ENCODE results near the gene L3MBTL2.

L3MBTL2 gene

DNA sequence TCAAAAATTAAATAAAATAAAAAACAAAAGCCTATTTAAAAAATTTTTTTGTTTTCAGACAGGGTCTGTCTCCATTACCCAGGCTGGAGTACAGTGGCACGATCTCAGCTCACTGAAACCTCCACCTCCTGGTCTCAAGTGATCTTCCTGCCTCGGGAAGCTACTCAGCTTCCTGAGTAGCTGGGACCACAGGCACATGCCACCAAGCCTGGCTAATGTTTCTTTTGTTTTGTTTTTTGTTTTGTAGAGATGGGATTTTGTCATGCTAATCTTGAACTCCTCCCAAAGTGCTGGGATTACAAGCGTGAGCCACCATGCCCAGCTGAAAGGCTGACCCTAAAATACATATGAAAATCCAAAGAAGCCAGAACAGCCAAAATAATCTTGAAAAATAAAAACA lies 20.4 kb upstream of the L3MBTL2 start:
- Histone ChIP-seq H3K4me1 (ENCODE audit: control insufficient read depth, insufficient read depth, low read length) (peaks cover 4% of the 10 kb centered on the region), H3K4me3 (ENCODE audit: low read length) (no peak overlapping the region), H3K36me3 (ENCODE audit: control insufficient read depth, insufficient read depth, low read length) (no peaks in the 10 kb centered on the region), H3K9me3 (ENCODE audit: control insufficient read depth, low read length) (no peaks in the 10 kb centered on the region), H3K9ac (ENCODE audit: low read length) (no peak overlapping the region), H3K27me3 (ENCODE audit: control insufficient read depth, insufficient read depth, low read length) (no peaks in the 10 kb centered on the region)

DNA sequence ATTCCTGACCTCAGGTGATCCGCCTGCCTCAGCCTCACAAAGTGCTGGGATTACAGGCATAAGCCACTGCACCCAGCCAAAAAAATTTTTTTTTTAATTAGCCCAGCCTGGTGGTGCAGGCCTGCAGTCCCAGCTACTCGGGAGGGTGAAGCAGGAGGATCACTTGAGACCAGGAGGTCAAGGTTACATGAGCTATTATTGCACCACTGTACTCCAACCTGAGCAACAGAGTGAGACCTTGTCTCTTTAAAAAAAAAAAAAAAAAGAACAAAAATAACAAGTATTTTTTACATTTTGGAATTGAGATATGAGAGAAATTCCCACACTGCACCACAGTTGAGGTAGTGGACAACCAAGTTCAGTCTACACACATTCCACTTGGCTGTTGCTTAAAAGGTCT lies 13.6 kb upstream of the L3MBTL2 start:
- H3K9me3 ChIP-seq (ENCODE audit: control insufficient read depth, low read length), result no peaks in the 10 kb centered on the region

DNA sequence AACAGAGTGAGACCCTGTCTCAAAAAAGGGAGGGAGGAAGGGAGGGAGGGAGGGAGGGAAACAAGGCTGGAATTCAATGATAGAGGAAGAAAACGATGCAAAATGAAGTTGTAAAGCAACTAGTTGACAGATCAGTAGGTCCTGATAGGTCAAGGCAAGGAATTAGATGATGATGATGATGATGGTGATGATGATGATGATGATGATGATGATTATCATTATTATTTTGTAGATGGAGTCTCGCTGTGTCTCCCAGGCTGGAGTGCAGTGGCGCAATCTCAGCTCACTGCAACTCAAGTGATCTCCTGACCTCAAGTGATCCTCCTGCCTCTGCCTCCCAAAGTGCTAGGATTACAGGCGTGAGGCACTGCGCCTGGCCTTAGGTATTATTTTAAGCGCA lies 11.3 kb upstream of the L3MBTL2 start:
- Histone ChIP-seq H3K36me3 (ENCODE audit: control insufficient read depth, insufficient read depth, low read length) (no peaks in the 10 kb centered on the region), H3K4me3 (ENCODE audit: low read length) (no peak overlapping the region), H3K9ac (ENCODE audit: low read length) (no peak overlapping the region), H3K27me3 (ENCODE audit: control insufficient read depth, insufficient read depth, low read length) (no peaks in the 10 kb centered on the region), H3K9me3 (ENCODE audit: control insufficient read depth, low read length) (no peaks in the 10 kb centered on the region), H3K4me1 (ENCODE audit: control insufficient read depth, insufficient read depth, low read length) (peaks cover 11% of the 10 kb centered on the region)

More for the DNA sequence above, 13.6 kb upstream of the L3MBTL2 start:
- Histone ChIP-seq H3K36me3 (ENCODE audit: control insufficient read depth, insufficient read depth, low read length) (no peaks in the 10 kb centered on the region), H3K9ac (ENCODE audit: low read length) (no peak overlapping the region), H3K4me3 (ENCODE audit: low read length) (no peak overlapping the region), H3K4me1 (ENCODE audit: control insufficient read depth, insufficient read depth, low read length) (peaks cover 4% of the 10 kb centered on the region), H3K27me3 (ENCODE audit: control insufficient read depth, insufficient read depth, low read length) (no peaks in the 10 kb centered on the region)

DNA sequence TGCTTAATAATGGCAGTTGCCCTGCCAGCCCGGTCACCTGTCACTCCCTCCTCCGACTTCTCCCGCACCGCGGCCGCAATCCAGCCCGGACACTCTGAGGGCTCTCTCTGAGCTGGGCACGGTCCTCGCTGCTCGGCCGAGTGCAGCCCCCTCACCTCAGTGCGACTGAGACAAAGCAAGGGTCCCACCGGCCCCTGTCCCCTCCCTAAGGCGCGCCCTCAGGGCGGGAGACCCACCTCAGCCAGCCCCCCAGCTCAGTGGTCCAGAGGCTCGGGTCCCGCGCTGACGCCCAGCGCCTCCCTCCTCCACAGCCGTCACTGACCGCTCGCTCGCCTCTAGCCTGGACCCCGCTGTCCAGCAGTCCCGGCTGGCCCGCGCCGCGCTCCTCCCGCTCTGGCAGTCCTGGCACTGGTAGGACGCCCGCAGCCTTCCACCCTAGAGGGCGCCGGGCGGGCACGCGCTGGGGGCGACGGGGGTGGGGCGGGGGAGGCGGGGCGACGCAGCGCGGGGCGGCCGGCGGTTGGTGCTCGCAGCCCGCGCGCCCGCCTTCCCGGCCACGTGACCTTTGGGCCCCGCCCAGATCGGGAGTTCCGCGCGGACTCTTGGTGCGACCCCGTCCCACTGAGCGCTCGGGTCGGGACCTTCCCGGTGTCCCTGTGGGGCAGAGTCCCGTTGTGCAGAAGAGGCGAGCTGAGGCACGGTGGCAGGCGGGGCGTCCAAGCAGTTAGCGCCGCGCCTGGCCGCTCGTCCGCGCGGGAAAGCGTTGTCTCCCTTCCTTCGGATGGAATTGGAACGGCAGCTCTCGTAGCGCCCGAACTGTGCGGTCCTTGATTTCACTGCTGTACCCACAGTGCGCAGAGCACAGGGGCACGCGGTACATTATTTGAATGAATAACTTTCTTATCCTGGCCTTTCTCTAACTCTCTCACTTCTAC lies 7.8 kb upstream of the L3MBTL2 start:
- peak overlapping the region; percentile 68 for H3K9ac ChIP-seq (ENCODE audit: low read length)
- peak overlapping the region; percentile 51 for H3K4me3 ChIP-seq (ENCODE audit: low read length)
- H3K4me1 ChIP-seq (ENCODE audit: control insufficient read depth, insufficient read depth, low read length), result peaks cover 16% of the 10 kb centered on the region
- no peaks in the 10 kb centered on the region for H3K36me3 ChIP-seq (ENCODE audit: control insufficient read depth, insufficient read depth, low read length)
- H3K27me3 ChIP-seq (ENCODE audit: control insufficient read depth, insufficient read depth, low read length), result no peaks in the 10 kb centered on the region
- no peaks in the 10 kb centered on the region for H3K9me3 ChIP-seq (ENCODE audit: control insufficient read depth, low read length)

DNA sequence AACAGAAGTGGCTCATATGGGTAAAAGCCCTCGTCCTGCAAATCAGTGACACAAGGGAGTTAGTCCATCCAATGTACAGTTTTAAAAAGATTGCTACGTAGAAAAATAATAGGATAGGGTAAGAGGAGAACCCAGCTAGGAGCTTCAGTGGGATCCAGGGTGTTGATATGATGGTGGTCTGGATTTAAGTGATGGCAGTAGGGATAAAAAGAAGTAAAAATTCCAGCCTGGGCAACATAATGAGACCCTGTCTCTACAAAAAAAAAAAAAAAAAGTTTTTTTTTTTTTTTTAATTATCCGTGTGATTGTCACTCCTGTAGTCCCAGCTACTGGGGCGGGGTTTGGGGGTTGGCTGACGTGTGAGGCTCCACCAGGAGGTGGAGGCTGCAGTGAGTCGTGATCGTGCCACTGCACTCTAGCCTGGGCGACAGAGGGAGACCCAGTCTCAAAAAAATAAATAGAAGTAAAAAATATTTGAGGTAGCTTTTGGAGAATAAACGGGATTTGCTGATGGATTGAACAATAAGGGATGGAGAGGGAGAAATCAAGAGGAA lies 7.0 kb upstream of the L3MBTL2 start:
- H3K4me1 ChIP-seq (ENCODE audit: control insufficient read depth, insufficient read depth, low read length), result peaks cover 16% of the 10 kb centered on the region
- H3K9ac ChIP-seq (ENCODE audit: low read length), result peak overlapping the region; percentile 33
- no peaks in the 10 kb centered on the region for H3K36me3 ChIP-seq (ENCODE audit: control insufficient read depth, insufficient read depth, low read length)
- no peaks in the 10 kb centered on the region for H3K9me3 ChIP-seq (ENCODE audit: control insufficient read depth, low read length)
- peak overlapping the region; percentile 27 for H3K4me3 ChIP-seq (ENCODE audit: low read length)
- no peaks in the 10 kb centered on the region for H3K27me3 ChIP-seq (ENCODE audit: control insufficient read depth, insufficient read depth, low read length)

DNA sequence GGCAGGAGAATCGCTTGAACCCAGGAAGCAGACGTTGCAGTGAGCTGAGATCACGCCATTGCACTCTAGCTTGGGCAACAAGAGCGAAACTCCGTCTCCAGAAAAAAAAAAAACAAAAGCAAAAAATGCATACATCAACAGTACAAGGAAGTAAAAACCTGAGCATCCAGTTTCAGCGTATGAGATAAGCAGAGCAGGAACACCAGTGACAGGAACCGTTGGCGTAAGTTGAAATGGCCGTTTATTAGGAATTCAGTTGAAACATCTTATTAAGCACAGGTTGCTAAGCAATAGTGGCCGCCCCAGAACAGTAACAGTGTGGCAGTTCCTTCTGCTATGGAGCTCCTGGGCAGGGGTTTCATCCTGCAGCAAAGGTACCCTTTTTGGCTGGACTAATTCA lies 4.0 kb upstream of the L3MBTL2 start:
- no peaks in the 10 kb centered on the region for H3K27me3 ChIP-seq (ENCODE audit: control insufficient read depth, insufficient read depth, low read length)
- H3K9ac ChIP-seq (ENCODE audit: low read length), result no peak overlapping the region
- peaks cover 18% of the 10 kb centered on the region for H3K4me1 ChIP-seq (ENCODE audit: control insufficient read depth, insufficient read depth, low read length)
- H3K36me3 ChIP-seq (ENCODE audit: control insufficient read depth, insufficient read depth, low read length), result no peaks in the 10 kb centered on the region
- no peaks in the 10 kb centered on the region for H3K9me3 ChIP-seq (ENCODE audit: control insufficient read depth, low read length)
- no peak overlapping the region for H3K4me3 ChIP-seq (ENCODE audit: low read length)

DNA sequence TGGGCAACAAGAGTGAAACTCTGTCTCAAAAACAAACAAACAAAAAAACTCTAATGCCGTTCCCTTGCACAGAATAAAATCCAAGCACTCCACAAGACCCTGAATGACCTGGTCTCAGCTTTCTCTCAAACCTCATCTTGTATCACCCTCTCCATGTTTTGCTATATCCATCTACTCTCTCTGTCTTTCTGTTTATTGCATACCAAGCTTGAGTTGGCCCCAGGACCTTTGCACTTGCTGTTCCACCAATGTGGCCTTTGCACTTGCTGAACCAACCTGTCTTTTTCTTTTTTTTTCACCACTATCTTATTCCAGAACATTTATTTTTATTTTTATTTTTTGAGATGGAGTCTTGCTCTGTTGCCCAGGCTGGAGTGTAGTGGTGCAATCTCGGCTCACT lies 2.0 kb upstream of the L3MBTL2 start:
- peaks cover 8% of the 10 kb centered on the region for H3K4me1 ChIP-seq (ENCODE audit: control insufficient read depth, insufficient read depth, low read length)
- no peaks in the 10 kb centered on the region for H3K36me3 ChIP-seq (ENCODE audit: control insufficient read depth, insufficient read depth, low read length)
- no peak overlapping the region for H3K9ac ChIP-seq (ENCODE audit: low read length)
- H3K27me3 ChIP-seq (ENCODE audit: control insufficient read depth, insufficient read depth, low read length), result no peaks in the 10 kb centered on the region
- H3K4me3 ChIP-seq (ENCODE audit: low read length), result no peak overlapping the region
- no peaks in the 10 kb centered on the region for H3K9me3 ChIP-seq (ENCODE audit: control insufficient read depth, low read length)

DNA sequence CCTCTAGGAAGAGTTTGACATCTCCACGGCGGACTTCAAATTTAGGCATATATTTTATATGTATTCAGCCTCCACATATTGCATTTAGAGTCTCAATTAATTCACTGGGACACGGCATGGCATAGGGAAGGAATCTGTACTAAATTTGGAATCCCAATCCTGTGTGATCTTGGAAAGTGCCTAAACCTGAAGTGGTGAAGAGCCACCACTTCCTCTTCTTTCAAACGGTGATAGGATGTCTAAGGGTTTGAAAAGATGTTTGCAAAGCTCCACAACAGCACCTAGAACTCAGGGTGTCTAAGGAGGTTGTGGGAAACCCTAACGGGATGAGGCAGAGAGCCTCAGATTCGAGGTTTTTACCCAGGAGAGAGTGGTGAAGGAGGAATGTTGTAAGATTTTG lies 1.0 kb upstream of the L3MBTL2 start:
- Histone ChIP-seq H3K9me3 (ENCODE audit: control insufficient read depth, low read length) (no peaks in the 10 kb centered on the region), H3K9ac (ENCODE audit: low read length) (no peak overlapping the region), H3K4me3 (ENCODE audit: low read length) (no peak overlapping the region), H3K36me3 (ENCODE audit: control insufficient read depth, insufficient read depth, low read length) (no peaks in the 10 kb centered on the region), H3K27me3 (ENCODE audit: control insufficient read depth, insufficient read depth, low read length) (no peaks in the 10 kb centered on the region), H3K4me1 (ENCODE audit: control insufficient read depth, insufficient read depth, low read length) (peaks cover 8% of the 10 kb centered on the region)

DNA sequence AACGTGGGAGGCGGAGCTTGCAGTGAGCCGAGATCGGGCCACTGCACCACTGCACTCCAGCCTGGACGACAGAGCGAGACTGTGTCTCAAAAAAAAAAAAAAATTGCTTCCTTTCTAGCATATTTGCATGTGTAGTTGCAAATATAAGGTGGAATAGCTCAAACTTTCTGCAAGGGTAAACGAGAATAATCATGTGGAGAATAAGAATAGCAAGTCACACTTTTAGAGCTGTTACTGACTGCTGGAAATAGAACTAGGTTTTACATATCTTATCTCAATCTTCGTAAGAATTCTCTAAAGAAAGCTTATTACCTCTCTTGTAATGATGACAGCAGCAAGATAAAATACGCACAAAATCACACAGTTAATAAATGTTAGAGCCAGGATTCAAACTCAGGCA lies 1.6 kb downstream of the L3MBTL2 start:
- H3K4me1 ChIP-seq (ENCODE audit: control insufficient read depth, insufficient read depth, low read length), result peaks cover 4% of the 10 kb centered on the region
- no peak overlapping the region for H3K9ac ChIP-seq (ENCODE audit: low read length)
- H3K36me3 ChIP-seq (ENCODE audit: control insufficient read depth, insufficient read depth, low read length), result no peaks in the 10 kb centered on the region
- no peaks in the 10 kb centered on the region for H3K27me3 ChIP-seq (ENCODE audit: control insufficient read depth, insufficient read depth, low read length)
- H3K4me3 ChIP-seq (ENCODE audit: low read length), result no peak overlapping the region
- no peaks in the 10 kb centered on the region for H3K9me3 ChIP-seq (ENCODE audit: control insufficient read depth, low read length)

DNA sequence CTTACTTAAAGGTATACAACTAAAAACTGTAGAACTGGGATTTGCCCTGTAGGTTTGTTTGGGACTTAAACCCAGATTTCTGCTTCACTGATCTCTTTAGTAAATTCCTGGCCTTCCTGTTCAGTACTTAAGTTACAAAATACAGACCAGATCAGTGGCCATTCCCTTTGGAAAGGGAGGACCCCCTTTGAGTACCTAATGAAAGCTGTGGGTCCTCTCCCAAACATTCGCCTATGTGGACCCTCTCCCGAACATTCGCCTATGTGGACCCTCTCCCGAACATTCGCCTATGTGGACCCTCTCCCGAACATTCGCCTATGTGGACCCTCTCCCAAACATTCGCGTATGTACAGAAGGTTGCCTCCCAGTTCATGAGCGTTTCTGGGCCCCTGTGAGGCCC lies 10.3 kb downstream of the L3MBTL2 start:
- Histone ChIP-seq H3K9ac (ENCODE audit: low read length) (no peak overlapping the region), H3K27me3 (ENCODE audit: control insufficient read depth, insufficient read depth, low read length) (no peaks in the 10 kb centered on the region), H3K4me3 (ENCODE audit: low read length) (no peak overlapping the region), H3K9me3 (ENCODE audit: control insufficient read depth, low read length) (no peaks in the 10 kb centered on the region), H3K36me3 (ENCODE audit: control insufficient read depth, insufficient read depth, low read length) (no peaks in the 10 kb centered on the region), H3K4me1 (ENCODE audit: control insufficient read depth, insufficient read depth, low read length) (peaks cover 16% of the 10 kb centered on the region)

DNA sequence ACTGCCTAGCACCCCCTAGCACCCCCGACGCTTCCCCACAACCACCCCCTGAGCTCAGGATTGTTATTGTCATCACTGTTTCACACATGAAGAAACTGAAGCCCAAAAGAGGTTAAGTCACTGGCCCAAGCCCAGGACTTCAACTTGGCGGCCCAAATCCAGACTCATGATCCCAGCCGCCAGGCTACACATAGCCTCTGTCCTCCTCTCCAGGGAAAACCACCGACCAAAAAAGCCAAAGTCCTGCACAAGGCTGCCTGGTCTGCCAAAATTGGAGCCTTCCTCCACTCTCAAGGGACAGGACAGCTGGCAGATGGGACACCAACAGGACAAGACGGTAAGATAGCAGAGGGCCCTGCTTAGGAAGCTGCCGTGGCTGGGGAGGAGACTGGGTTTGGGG lies 10.8 kb downstream of the L3MBTL2 start:
- no peak overlapping the region for H3K9ac ChIP-seq (ENCODE audit: low read length)
- no peaks in the 10 kb centered on the region for H3K27me3 ChIP-seq (ENCODE audit: control insufficient read depth, insufficient read depth, low read length)
- H3K36me3 ChIP-seq (ENCODE audit: control insufficient read depth, insufficient read depth, low read length), result peaks cover 4% of the 10 kb centered on the region
- peaks cover 16% of the 10 kb centered on the region for H3K4me1 ChIP-seq (ENCODE audit: control insufficient read depth, insufficient read depth, low read length)
- no peaks in the 10 kb centered on the region for H3K9me3 ChIP-seq (ENCODE audit: control insufficient read depth, low read length)
- no peak overlapping the region for H3K4me3 ChIP-seq (ENCODE audit: low read length)

DNA sequence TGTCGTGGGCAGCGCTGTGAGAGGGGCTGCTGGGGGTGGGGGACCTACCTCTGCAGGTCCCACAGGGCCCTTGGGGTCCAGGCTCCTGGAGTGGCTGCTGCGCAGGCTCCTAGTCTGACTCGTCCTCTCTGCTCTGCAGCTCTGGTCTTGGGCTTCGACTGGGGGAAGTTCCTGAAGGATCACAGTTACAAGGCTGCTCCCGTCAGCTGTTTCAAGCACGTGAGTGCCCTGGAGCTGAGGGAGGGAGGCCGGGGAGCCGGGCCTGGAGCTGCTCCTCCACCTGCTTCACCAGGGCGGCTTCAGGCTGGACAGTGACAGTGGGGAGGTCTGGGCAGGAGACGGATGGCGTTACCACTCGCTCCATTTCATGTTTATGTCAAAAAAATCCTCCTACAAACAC lies 11.9 kb downstream of the L3MBTL2 start:
- Histone ChIP-seq H3K9ac (ENCODE audit: low read length) (no peak overlapping the region), H3K4me3 (ENCODE audit: low read length) (no peak overlapping the region), H3K4me1 (ENCODE audit: control insufficient read depth, insufficient read depth, low read length) (peaks cover 16% of the 10 kb centered on the region), H3K36me3 (ENCODE audit: control insufficient read depth, insufficient read depth, low read length) (peaks cover 8% of the 10 kb centered on the region), H3K9me3 (ENCODE audit: control insufficient read depth, low read length) (no peaks in the 10 kb centered on the region), H3K27me3 (ENCODE audit: control insufficient read depth, insufficient read depth, low read length) (no peaks in the 10 kb centered on the region)
